H1 (cell line): ENCODE measurements around the gene UBR2. TPM values are rescaled to one million over a fixed set of nuclear protein-coding genes. Genes with fewer than 3 reads are reported as not detected.

Source experiments
- CTCF ChIA-PET: fragments of 300-600 bp; sonication (Branson Sonifier 250); formaldehyde crosslinking; loops from one replicate; lab custom pipeline; 2021; ENCODE audit not compliant: partially characterized antibody; lab: Charles Lee
- POLR2A ChIA-PET: fragments of 300-600 bp; sonication (Branson Sonifier 250); formaldehyde crosslinking; loops from one replicate; lab custom pipeline; 2021; ENCODE audit warnings: inconsistent platforms; ENCODE audit not compliant: partially characterized antibody; lab: Charles Lee
- DNase-seq, 2 experiments: peaks; one replicate each; pipeline versions ENCODE4 v3.0.0 to v3.0.0-alpha.2; 2010 to 2022; ENCODE audit warnings: low spot score in 2 of 2, low read depth in 1 of 2, mixed read lengths in 1 of 2
- FAIRE-seq: peaks from 2 replicates; lab custom pipeline; 2011; peaks lifted over from hg19 to GRCh38; lab: Jason Lieb, UNC
- H2AFZ ChIP-seq: 2 replicates; pipeline ENCODE4 v1.8.1; 2012; ENCODE audit warnings: low read length, inconsistent platforms
- H2AK5ac ChIP-seq: 2 replicates; pipeline ENCODE4 v1.6.1; 2013; ENCODE audit warnings: low read depth, low read length
- H2BK120ac ChIP-seq: replicated peaks from 2 replicates; pipeline ENCODE3; 2013; ENCODE audit warnings: low read depth, low read length, inconsistent platforms
- H2BK12ac ChIP-seq: 2 replicates; pipeline ENCODE4 v1.6.1; 2013; ENCODE audit warnings: low read depth, low read length
- H2BK15ac ChIP-seq: 2 replicates; pipeline ENCODE4 v1.6.1; 2013; ENCODE audit warnings: low read length
- H2BK20ac ChIP-seq: 2 replicates; pipeline ENCODE4 v1.6.1; 2013; ENCODE audit warnings: low read length
- H2BK5ac ChIP-seq: 2 replicates; pipeline ENCODE4 v1.6.1; 2013; ENCODE audit warnings: low read depth, low read length
- H3K14ac ChIP-seq: 2 replicates; pipeline ENCODE4 v1.6.1; 2013; ENCODE audit warnings: inconsistent platforms; ENCODE audit not compliant: insufficient read length
- H3K18ac ChIP-seq: 2 replicates; pipeline ENCODE4 v1.6.1; 2013; ENCODE audit warnings: low read length; ENCODE audit errors: extremely low read depth
- H3K23ac ChIP-seq: 2 replicates; pipeline ENCODE4 v1.6.1; 2013; ENCODE audit warnings: inconsistent platforms; ENCODE audit not compliant: insufficient read length
- H3K23me2 ChIP-seq: 2 replicates; pipeline ENCODE4 v1.6.1; 2013; ENCODE audit warnings: low read depth, low read length
- H3K27ac ChIP-seq: 2 replicates; pipeline ENCODE4 v1.6.1; 2011; ENCODE audit warnings: low read depth, low read length, inconsistent platforms
- H3K27me3 ChIP-seq, 4 experiments: replicated peaks in 1 of 4; 1 replicate in 1 of 4; 2 replicates in 3 of 4; pipeline versions ENCODE4 v1.6.1 to v1.8.1; 2011 to 2013; ENCODE audit warnings: low read length in 3 of 4, mild to moderate bottlenecking in 3 of 4, inconsistent platforms in 2 of 4, mixed read lengths in 2 of 4, moderate library complexity in 1 of 4; ENCODE audit not compliant: control insufficient read depth in 3 of 4, insufficient read depth in 3 of 4; ENCODE audit errors: extremely low read depth in 1 of 4
- H3K36me3 ChIP-seq, 4 experiments: 2 replicates each; pipeline versions ENCODE4 v1.6.1 to v1.8.1; 2011 to 2013; ENCODE audit warnings: mild to moderate bottlenecking in 4 of 4, low read length in 3 of 4, moderate library complexity in 2 of 4, control low read depth in 1 of 4, inconsistent platforms in 1 of 4; ENCODE audit not compliant: insufficient read depth in 4 of 4, control insufficient read depth in 2 of 4
- H3K4ac ChIP-seq: replicated peaks from 2 replicates; pipeline ENCODE3; 2013; ENCODE audit warnings: low read length, low read depth, mixed read lengths, inconsistent platforms; ENCODE audit not compliant: insufficient read length
- H3K4me1 ChIP-seq, 4 experiments: replicated peaks in 1 of 4; 1 replicate in 1 of 4; 2 replicates in 3 of 4; pipeline versions ENCODE4 v1.6.1 to v1.8.1; 2011 to 2013; ENCODE audit warnings: low read length in 3 of 4, inconsistent platforms in 2 of 4, mixed read lengths in 1 of 4; ENCODE audit not compliant: insufficient read depth in 4 of 4, control insufficient read depth in 3 of 4
- H3K4me2 ChIP-seq, 2 experiments: 2 replicates each; pipeline versions ENCODE4 v1.6.1 to v1.8.1; 2011 to 2013; ENCODE audit warnings: low read depth in 2 of 2, low read length in 2 of 2, control low read depth in 1 of 2, inconsistent platforms in 1 of 2, mild to moderate bottlenecking in 1 of 2; ENCODE audit not compliant: insufficient read depth in 1 of 2
- H3K4me3 ChIP-seq, 4 experiments: fragments of 200-600, 300-600 bp in 1 of 4; sonication (generic), shearing (Covaris generic), sonication (Bioruptor Twin) in 1 of 4; 2 replicates each; pipeline versions ENCODE4 v1.5.1 to v1.8.1; 2011 to 2016; ENCODE audit warnings: low read length in 4 of 4, low read depth in 3 of 4, control low read depth in 2 of 4, inconsistent platforms in 2 of 4, mild to moderate bottlenecking in 2 of 4, mixed read lengths in 1 of 4, moderate library complexity in 1 of 4; ENCODE audit not compliant: insufficient read depth in 2 of 4; ENCODE audit errors: extremely low read depth in 1 of 4
- H3K56ac ChIP-seq: replicated peaks from 2 replicates; pipeline ENCODE3; 2013; ENCODE audit warnings: low read depth, mild to moderate bottlenecking, mixed read lengths, low read length, inconsistent platforms; ENCODE audit not compliant: insufficient read length
- H3K79me1 ChIP-seq: 2 replicates; pipeline ENCODE4 v1.6.1; 2013; ENCODE audit warnings: low read depth, low read length, control low read depth
- H3K79me2 ChIP-seq, 2 experiments: 2 replicates each; pipeline versions ENCODE4 v1.6.1 to v1.8.1; 2012 to 2013; ENCODE audit warnings: low read length in 2 of 2, mild to moderate bottlenecking in 2 of 2, inconsistent platforms in 1 of 2; ENCODE audit not compliant: insufficient read depth in 2 of 2, control insufficient read depth in 1 of 2
- H3K9ac ChIP-seq, 4 experiments: replicated peaks in 1 of 4; 1 replicate in 1 of 4; 2 replicates in 3 of 4; pipeline versions ENCODE4 v1.6.1 to v1.8.1; 2011 to 2013; ENCODE audit warnings: low read depth in 3 of 4, low read length in 3 of 4, control low read depth in 2 of 4, mild to moderate bottlenecking in 2 of 4, moderate library complexity in 2 of 4, inconsistent platforms in 1 of 4; ENCODE audit errors: extremely low read depth in 1 of 4
- H3K9me3 ChIP-seq, 2 experiments: 2 replicates each; pipeline versions ENCODE4 v1.6.1 to v1.8.1; 2012 to 2013; ENCODE audit warnings: mild to moderate bottlenecking in 2 of 2, moderate library complexity in 2 of 2, control low read depth in 1 of 2, inconsistent platforms in 1 of 2, low read depth in 1 of 2, low read length in 1 of 2, mixed read lengths in 1 of 2; ENCODE audit not compliant: insufficient read depth in 2 of 2
- H4K20me1 ChIP-seq, 2 experiments: replicated peaks in 1 of 2; 2 replicates each; pipeline versions ENCODE3 to v1.8.1; 2011 to 2013; ENCODE audit warnings: inconsistent platforms in 2 of 2, low read length in 2 of 2, mild to moderate bottlenecking in 1 of 2; ENCODE audit not compliant: insufficient read depth in 2 of 2, control insufficient read depth in 1 of 2
- H4K5ac ChIP-seq: 2 replicates; pipeline ENCODE4 v1.6.1; 2013; ENCODE audit warnings: low read length, low read depth, mixed read lengths, inconsistent platforms; ENCODE audit not compliant: insufficient read length
- H4K8ac ChIP-seq: 2 replicates; pipeline ENCODE4 v1.8.0; 2013; ENCODE audit warnings: mild to moderate bottlenecking, moderate library complexity, low read length, inconsistent platforms; ENCODE audit not compliant: insufficient read depth; ENCODE audit errors: extremely low read depth
- H4K91ac ChIP-seq: replicated peaks from 2 replicates; pipeline ENCODE3; 2013; ENCODE audit warnings: low read length, mixed read lengths, inconsistent platforms; ENCODE audit not compliant: insufficient read length
- ATF2 ChIP-seq: IDR thresholded peaks from 2 replicates; pipeline ENCODE4 v1.6.1; 2012; ENCODE audit warnings: low read length, inconsistent platforms
- BACH1 ChIP-seq: IDR thresholded peaks from 2 replicates; pipeline ENCODE4 v1.6.1; 2012; ENCODE audit warnings: low read length, improper control_type of control experiment
- CTCF ChIP-seq, 3 experiments: IDR thresholded peaks; 1 replicate in 2 of 3; 2 replicates in 1 of 3; pipeline versions ENCODE4 v1.5.1 to v1.6.1; 2011; ENCODE audit warnings: low read length in 3 of 3, mild to moderate bottlenecking in 3 of 3, inconsistent platforms in 2 of 3, low read depth in 1 of 3, moderate library complexity in 1 of 3; ENCODE audit not compliant: insufficient read depth in 1 of 3; ENCODE audit errors: control extremely low read depth in 1 of 3
- EZH2 ChIP-seq: fragments of 200-600 bp; sonication (generic); IDR thresholded peaks from 2 replicates; pipeline ENCODE4 v1.7.1; 2012; ENCODE audit warnings: low read depth, mild to moderate bottlenecking, moderate library complexity, low read length, inconsistent platforms; ENCODE audit not compliant: severe bottlenecking
- MAFK ChIP-seq: IDR thresholded peaks from 2 replicates; pipeline ENCODE4 v1.6.1; 2012; ENCODE audit warnings: low read depth, mild to moderate bottlenecking, improper control_type of control experiment, low read length
- POLR2AphosphoS5 ChIP-seq: IDR thresholded peaks from 2 replicates; pipeline ENCODE4 v1.6.1; 2011; ENCODE audit warnings: low read depth, low read length
- SAP30 ChIP-seq: fragments of 300-600 bp; sonication (generic); IDR thresholded peaks from 2 replicates; pipeline ENCODE4 v1.7.1; 2012; ENCODE audit warnings: low read length, moderate library complexity, mild to moderate bottlenecking, inconsistent platforms; ENCODE audit not compliant: insufficient read depth, insufficient replicate concordance
- SP2 ChIP-seq: IDR thresholded peaks from 2 replicates; pipeline ENCODE4 v1.6.1; 2012; ENCODE audit warnings: mild to moderate bottlenecking, low read length, inconsistent platforms
- TBP ChIP-seq: IDR thresholded peaks from 2 replicates; pipeline ENCODE4 v1.6.1; 2011; ENCODE audit warnings: low read depth, low read length, improper control_type of control experiment
- TCF12 ChIP-seq: IDR thresholded peaks from 2 replicates; pipeline ENCODE4 v1.6.1; 2011; ENCODE audit warnings: low read depth, mild to moderate bottlenecking, low read length
- WGBS, 2 experiments: shearing (Covaris generic) in 1 of 2; methylation state at CpG; one replicate each; pipeline versions ENCODE4 v1.1.6 to v1.1.7; 2013 to 2015; ENCODE audit warnings: low lambda C conversion rate in 2 of 2, mixed read lengths in 2 of 2, inconsistent platforms in 1 of 2, low coverage in 1 of 2, missing lambda C conversion rate in 1 of 2; ENCODE audit not compliant: insufficient replicate concordance in 2 of 2, insufficient coverage in 1 of 2, insufficient read length in 1 of 2; ENCODE audit errors: extremely low coverage in 1 of 2, missing lambda C conversion rate in 1 of 2; 5-methylcytosine and 5-hydroxymethylcytosine counted together
- polyA plus RNA-seq, 7 experiments: library from polyadenylated mRNA; depleted of rRNA in 3 of 7; stranded (reverse) in 5 of 7; unstranded in 2 of 7; fragments of >200 nt in 5 of 7; fragments of 200-250 nt in 2 of 7; gene quantifications; 1 replicate in 5 of 7; 2 replicates in 1 of 7; 4 replicates in 1 of 7; pipeline versions ENCODE4 v1.2.1 to v1.2.3, GENCODE V29; 2011 to 2013; ENCODE audit warnings: missing spikeins in 2 of 7, mixed read lengths in 2 of 7
- total RNA-seq: library from RNA; stranded (reverse); fragmentation: NEBNext Ultra II Directional; extraction: Animal tissue kit (Norgen Biotek cat#: 25700); gene quantifications from 2 replicates; pipeline ENCODE4 v1.2.1, GENCODE V29; 2021

Gene UBR2
- total and polyA plus RNA-seq, 2 of the 8 experiments (the other 6 are each of a cell fraction or from before 2014, with no cell fraction given): 6.5 to 19.5 TPM

- CTCF ChIA-PET: interaction anchor here (0.8 to 3.0 kb wide), 6 partner anchors 29 to 601 kb away, joined by 3 to 19 read pairs (median 4); no protein-coding TSS in a partner anchor
- no peak overlapping the region for H2BK20ac ChIP-seq
- H2BK120ac ChIP-seq: no peak overlapping the region
- no peak overlapping the region for H3K4me3 ChIP-seq
- H4K5ac ChIP-seq: no peak overlapping the region
- H3K79me2 ChIP-seq: no peaks in the 10 kb centered on the region
- no peak overlapping the region for H2BK5ac ChIP-seq
- H3K14ac ChIP-seq: no peak overlapping the region
- H3K23ac ChIP-seq: no peak overlapping the region
- H2AFZ ChIP-seq: no peak overlapping the region
- DNase-seq: no peak
- no peak for FAIRE-seq
- H3K9ac ChIP-seq: no peak overlapping the region
- no peak overlapping the region for H2AK5ac ChIP-seq
- H3K18ac ChIP-seq: no peak overlapping the region
- no peaks in the 10 kb centered on the region for H3K79me1 ChIP-seq
- no peak overlapping the region for H4K8ac ChIP-seq
- no peak overlapping the region for H3K56ac ChIP-seq
- H4K91ac ChIP-seq: no peak overlapping the region
- H2BK12ac ChIP-seq: no peak overlapping the region
- POLR2A ChIA-PET: interaction anchor here (1.4 kb wide), 1 partner anchor 17 kb away, joined by 3 read pairs; no protein-coding TSS in a partner anchor
- peaks cover 0 to 14% (median 4%) of the 10 kb centered on the region in 4 experiments; a peak in 4 of 8 replicates for H3K36me3 ChIP-seq
- H3K9me3 ChIP-seq: no peaks in the 10 kb centered on the region
- H3K27ac ChIP-seq: no peak overlapping the region
- no peak overlapping the region for H3K4ac ChIP-seq
- H3K4me2 ChIP-seq: no peak overlapping the region
- no peak overlapping the region for H2BK15ac ChIP-seq
- H3K23me2 ChIP-seq: no peaks in the 10 kb centered on the region
- no peaks in the 10 kb centered on the region for H4K20me1 ChIP-seq
- H3K27me3 ChIP-seq: no peaks in the 10 kb centered on the region
- H3K4me1 ChIP-seq: no peaks in the 10 kb centered on the region
- WGBS, 2 experiments: 89% methylated on average over 5 of the region's 5 CpGs; no CpG with 5 or more reads in 1 of the 2 experiments
- TF ChIP-seq POLR2AphosphoS5 (no peak), SP2 (no peak), MAFK (no peak), BACH1 (no peak), CTCF (IDR thresholded peaks at IDR 0.05; ENCODE audit: control extremely low read depth in 1 of 3, insufficient read depth in 1 of 3, low read depth in 1 of 3, low read length in 3 of 3) (no peak), ATF2 (no peak), TCF12 (no peak), EZH2 (no peak), TBP (no peak), SAP30 (no peak)
These were observed 133.4 kb downstream of the UBR2 start for GRCh38 chr6:42697268-42697655.
